OCI-LY7 (cell line): ENCODE results near the gene CA5A.

Experiments
- CTCF ChIP-seq: fragments of 200-600 bp; sonication (generic); conservative IDR thresholded peaks from 2 replicates; pipeline ENCODE4 v1.5.1; 2014; ENCODE audit warnings: mild to moderate bottlenecking, antibody characterized with exemption, low read length, moderate library complexity, mixed read lengths
- EZH2phosphoT487 ChIP-seq: fragments of 200-600 bp; sonication (generic); IDR thresholded peaks from 2 replicates; pipeline ENCODE4 v1.6.1; 2018; ENCODE audit warnings: low read depth, borderline replicate concordance, mild to moderate bottlenecking, mixed run types, antibody characterized with exemption, low read length, moderate library complexity, mixed read lengths

GRCh38 chr16:87933140-87933495 lies 3.2 kb downstream of the CA5A start:
- no peak for TF ChIP-seq CTCF
- TF ChIP-seq EZH2phosphoT487 = no peak
